ENCODE results near the gene GEMIN2.
A peak's percentile ranks its signal among the peaks of the same experiment; 100 is the strongest.
"Not testable (repeated sequence)": the region's sequence is repeated elsewhere in the genome, so short reads cannot be mapped to it uniquely, and the experiment has no call there.

GEMIN2 gene

GRCh38 chr14:39113685-39114072 lies 444 bp upstream of the GEMIN2 start:
- no peak for DNase-seq

GRCh38 chr14:39122330-39123138 lies 8.4 kb downstream of the GEMIN2 start:
- DNase-seq = no peak

GRCh38 chr14:39137835-39138234 lies 23.7 kb downstream of the GEMIN2 start:
- DNase-seq = not testable (repeated sequence)

GRCh38 chr14:39138440-39138839 lies 24.3 kb downstream of the GEMIN2 start:
- no peak for DNase-seq

GRCh38 chr14:39140170-39140569 lies 26.0 kb downstream of the GEMIN2 start:
- no peak for DNase-seq

GRCh38 chr14:39141623-39142022 lies 27.5 kb downstream of the GEMIN2 start:
- not testable (repeated sequence) for DNase-seq

GRCh38 chr14:39143226-39143625 lies 29.1 kb downstream of the GEMIN2 start:
- DNase-seq = not testable (repeated sequence)

GRCh38 chr14:39145266-39145966 lies 31.3 kb downstream of the GEMIN2 start:
- DNase-seq = no peak

- DNase-seq = no peak
Measured at GRCh38 chr14:39154594-39155189, 40.6 kb downstream of the GEMIN2 start.

- no peak for DNase-seq
Measured at GRCh38 chr14:39157491-39157890, 43.4 kb downstream of the GEMIN2 start.

- DNase-seq = no peak
Measured at GRCh38 chr14:39158222-39158858, 44.2 kb downstream of the GEMIN2 start.

GRCh38 chr14:39160494-39160893 lies 46.4 kb downstream of the GEMIN2 start:
- DNase-seq = no peak

GRCh38 chr14:39167797-39168320 lies 53.7 kb downstream of the GEMIN2 start:
- DNase-seq = not testable (repeated sequence)

- no peak for DNase-seq
Measured at GRCh38 chr14:39168591-39168990, 54.5 kb downstream of the GEMIN2 start.

- DNase-seq = no peak
Measured at GRCh38 chr14:39169541-39169900, 55.4 kb downstream of the GEMIN2 start.

GRCh38 chr14:39173198-39173597 lies 59.1 kb downstream of the GEMIN2 start:
- no peak for DNase-seq

- DNase-seq = peak; percentile 100
Measured at GRCh38 chr14:39174560-39175444, 60.7 kb downstream of the GEMIN2 start, which contains the start of gene PNN. TSS of gene PNN (plus strand) at chr14:39175254. CDS start at chr14:39175280, 26 bp downstream.

- DNase-seq = no peak
Measured at GRCh38 chr14:39175445-39176262, 61.5 kb downstream of the GEMIN2 start.

- no peak for DNase-seq
Measured at GRCh38 chr14:39176263-39177167, 62.4 kb downstream of the GEMIN2 start.

GRCh38 chr14:39177168-39177545 lies 63.0 kb downstream of the GEMIN2 start:
- DNase-seq = no peak

All from SHP77 treated with DMSO at 0.1 percent for 48 hours (cell line).